SK-N-SH (cell line): ENCODE data around the gene AURKB.

Experiments used
- EP300 ChIP-seq, 2 experiments: IDR thresholded peaks; 2 replicates each; pipeline versions ENCODE4 v1.4.0 to v1.6.1; 2012; ENCODE audit warnings: borderline replicate concordance in 1 of 2, low read depth in 1 of 2, low read length in 1 of 2
- EZH2phosphoT487 ChIP-seq: fragments of 200-600 bp; sonication (generic); IDR thresholded peaks from 2 replicates; pipeline ENCODE4 v1.6.1; 2017; ENCODE audit warnings: low read depth, mixed run types, mild to moderate bottlenecking, antibody characterized with exemption, moderate library complexity, borderline replicate concordance
- FOXM1 ChIP-seq: IDR thresholded peaks from 2 replicates; pipeline ENCODE4 v1.4.0; 2012; ENCODE audit warnings: low read depth, mild to moderate bottlenecking
- MEF2A ChIP-seq: IDR thresholded peaks from 2 replicates; pipeline ENCODE4 v1.4.0; 2012; ENCODE audit warnings: low read depth, borderline replicate concordance
- NFIC ChIP-seq: IDR thresholded peaks from 2 replicates; pipeline ENCODE4 v1.4.0; 2012; ENCODE audit warnings: borderline replicate concordance
- POLR2AphosphoS5 ChIP-seq: IDR thresholded peaks from 2 replicates; pipeline ENCODE4 v1.6.1; 2012; ENCODE audit warnings: low read depth, low read length
- SIN3A ChIP-seq: IDR thresholded peaks from 2 replicates; pipeline ENCODE4 v1.6.1; 2012; ENCODE audit warnings: low read depth, mild to moderate bottlenecking, low read length, moderate library complexity, borderline replicate concordance
- TAF1 ChIP-seq: IDR thresholded peaks from 2 replicates; pipeline ENCODE4 v1.6.1; 2012; ENCODE audit warnings: low read depth, mild to moderate bottlenecking, low read length, moderate library complexity, borderline replicate concordance
- TEAD4 ChIP-seq: IDR thresholded peaks from 2 replicates; pipeline ENCODE4 v1.4.0; 2012; ENCODE audit warnings: mild to moderate bottlenecking, borderline replicate concordance; ENCODE audit not compliant: insufficient read depth
- TF ChIP-seq, protein P1 (sequence below): fragments of 200-600 bp; sonication (generic); IDR thresholded peaks from 2 replicates; pipeline ENCODE4 v1.6.1; 2017; ENCODE audit warnings: antibody characterized with exemption, mild to moderate bottlenecking, moderate library complexity
- TF ChIP-seq, protein P2 (sequence below): fragments of 150-350 bp; IDR thresholded peaks from 2 replicates; pipeline ENCODE4 v1.6.1; 2016; ENCODE audit warnings: mild to moderate bottlenecking, low read depth, low read length
- TF ChIP-seq, protein P3 (sequence below): IDR thresholded peaks from 2 replicates; pipeline ENCODE4 v1.6.1; 2012; ENCODE audit warnings: mild to moderate bottlenecking, low read depth, low read length, moderate library complexity

DNA sequence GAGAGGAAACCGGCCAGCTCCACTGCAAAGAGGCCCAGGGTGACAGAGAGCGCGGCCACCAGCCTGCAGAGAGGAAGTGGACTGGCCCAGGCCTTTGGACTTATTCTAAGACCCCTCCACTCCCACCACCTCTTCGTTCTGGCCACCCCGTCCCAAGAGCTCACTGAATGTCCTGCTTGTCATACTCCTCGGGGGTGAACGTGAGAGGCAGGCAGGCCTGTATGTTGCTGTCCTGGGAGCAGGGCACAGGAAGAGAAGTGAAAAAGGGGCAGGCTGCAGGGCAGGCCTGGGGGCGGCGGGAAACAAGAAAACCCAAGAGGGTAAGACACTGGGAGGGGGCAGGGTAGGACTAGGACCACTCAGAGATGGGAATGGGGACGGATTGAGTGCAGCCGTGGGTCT is 34.6 kb downstream of the AURKB start:
- TF ChIP-seq MEF2A (no peak), POLR2AphosphoS5 (no peak), EZH2phosphoT487 (no peak), FOXM1 (no peak), SIN3A (no peak), EP300 (IDR thresholded peaks at IDR 0.05; ENCODE audit: borderline replicate concordance in 1 of 2, low read depth in 1 of 2, low read length in 1 of 2) (no peak), TEAD4 (no peak), NFIC (no peak), TAF1 (no peak)
- TF ChIP-seq, protein P1, sequence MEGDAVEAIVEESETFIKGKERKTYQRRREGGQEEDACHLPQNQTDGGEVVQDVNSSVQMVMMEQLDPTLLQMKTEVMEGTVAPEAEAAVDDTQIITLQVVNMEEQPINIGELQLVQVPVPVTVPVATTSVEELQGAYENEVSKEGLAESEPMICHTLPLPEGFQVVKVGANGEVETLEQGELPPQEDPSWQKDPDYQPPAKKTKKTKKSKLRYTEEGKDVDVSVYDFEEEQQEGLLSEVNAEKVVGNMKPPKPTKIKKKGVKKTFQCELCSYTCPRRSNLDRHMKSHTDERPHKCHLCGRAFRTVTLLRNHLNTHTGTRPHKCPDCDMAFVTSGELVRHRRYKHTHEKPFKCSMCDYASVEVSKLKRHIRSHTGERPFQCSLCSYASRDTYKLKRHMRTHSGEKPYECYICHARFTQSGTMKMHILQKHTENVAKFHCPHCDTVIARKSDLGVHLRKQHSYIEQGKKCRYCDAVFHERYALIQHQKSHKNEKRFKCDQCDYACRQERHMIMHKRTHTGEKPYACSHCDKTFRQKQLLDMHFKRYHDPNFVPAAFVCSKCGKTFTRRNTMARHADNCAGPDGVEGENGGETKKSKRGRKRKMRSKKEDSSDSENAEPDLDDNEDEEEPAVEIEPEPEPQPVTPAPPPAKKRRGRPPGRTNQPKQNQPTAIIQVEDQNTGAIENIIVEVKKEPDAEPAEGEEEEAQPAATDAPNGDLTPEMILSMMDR, result no peak
- TF ChIP-seq, protein P2, sequence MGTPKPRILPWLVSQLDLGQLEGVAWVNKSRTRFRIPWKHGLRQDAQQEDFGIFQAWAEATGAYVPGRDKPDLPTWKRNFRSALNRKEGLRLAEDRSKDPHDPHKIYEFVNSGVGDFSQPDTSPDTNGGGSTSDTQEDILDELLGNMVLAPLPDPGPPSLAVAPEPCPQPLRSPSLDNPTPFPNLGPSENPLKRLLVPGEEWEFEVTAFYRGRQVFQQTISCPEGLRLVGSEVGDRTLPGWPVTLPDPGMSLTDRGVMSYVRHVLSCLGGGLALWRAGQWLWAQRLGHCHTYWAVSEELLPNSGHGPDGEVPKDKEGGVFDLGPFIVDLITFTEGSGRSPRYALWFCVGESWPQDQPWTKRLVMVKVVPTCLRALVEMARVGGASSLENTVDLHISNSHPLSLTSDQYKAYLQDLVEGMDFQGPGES, result no peak
- TF ChIP-seq, protein P3, sequence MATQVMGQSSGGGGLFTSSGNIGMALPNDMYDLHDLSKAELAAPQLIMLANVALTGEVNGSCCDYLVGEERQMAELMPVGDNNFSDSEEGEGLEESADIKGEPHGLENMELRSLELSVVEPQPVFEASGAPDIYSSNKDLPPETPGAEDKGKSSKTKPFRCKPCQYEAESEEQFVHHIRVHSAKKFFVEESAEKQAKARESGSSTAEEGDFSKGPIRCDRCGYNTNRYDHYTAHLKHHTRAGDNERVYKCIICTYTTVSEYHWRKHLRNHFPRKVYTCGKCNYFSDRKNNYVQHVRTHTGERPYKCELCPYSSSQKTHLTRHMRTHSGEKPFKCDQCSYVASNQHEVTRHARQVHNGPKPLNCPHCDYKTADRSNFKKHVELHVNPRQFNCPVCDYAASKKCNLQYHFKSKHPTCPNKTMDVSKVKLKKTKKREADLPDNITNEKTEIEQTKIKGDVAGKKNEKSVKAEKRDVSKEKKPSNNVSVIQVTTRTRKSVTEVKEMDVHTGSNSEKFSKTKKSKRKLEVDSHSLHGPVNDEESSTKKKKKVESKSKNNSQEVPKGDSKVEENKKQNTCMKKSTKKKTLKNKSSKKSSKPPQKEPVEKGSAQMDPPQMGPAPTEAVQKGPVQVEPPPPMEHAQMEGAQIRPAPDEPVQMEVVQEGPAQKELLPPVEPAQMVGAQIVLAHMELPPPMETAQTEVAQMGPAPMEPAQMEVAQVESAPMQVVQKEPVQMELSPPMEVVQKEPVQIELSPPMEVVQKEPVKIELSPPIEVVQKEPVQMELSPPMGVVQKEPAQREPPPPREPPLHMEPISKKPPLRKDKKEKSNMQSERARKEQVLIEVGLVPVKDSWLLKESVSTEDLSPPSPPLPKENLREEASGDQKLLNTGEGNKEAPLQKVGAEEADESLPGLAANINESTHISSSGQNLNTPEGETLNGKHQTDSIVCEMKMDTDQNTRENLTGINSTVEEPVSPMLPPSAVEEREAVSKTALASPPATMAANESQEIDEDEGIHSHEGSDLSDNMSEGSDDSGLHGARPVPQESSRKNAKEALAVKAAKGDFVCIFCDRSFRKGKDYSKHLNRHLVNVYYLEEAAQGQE, result no peak
